Measurements from ENCODE around the gene DNAH3.
"Not testable (repeated sequence)": the region's sequence is repeated elsewhere in the genome, so short reads cannot be mapped to it uniquely, and the experiment has no call there.

The DNAH3 gene

GRCh38 chr16:21167929-21168602 lies 17.4 kb upstream of the DNAH3 start:
- DNase-seq: peak; percentile 8

GRCh38 chr16:21167360-21167759 lies 16.7 kb upstream of the DNAH3 start:
- DNase-seq: no peak

GRCh38 chr16:21166561-21166961 lies 15.9 kb upstream of the DNAH3 start:
- DNase-seq: no peak

GRCh38 chr16:21164521-21165168 lies 14.0 kb upstream of the DNAH3 start:
- no peak for DNase-seq

- no peak for DNase-seq
Measured at GRCh38 chr16:21163576-21163975, 12.9 kb upstream of the DNAH3 start.

- no peak for DNase-seq
Measured at GRCh38 chr16:21162661-21163151, 12.1 kb upstream of the DNAH3 start.

- DNase-seq: no peak
Measured at GRCh38 chr16:21161211-21161610, 10.6 kb upstream of the DNAH3 start.

GRCh38 chr16:21160276-21160675 lies 9.6 kb upstream of the DNAH3 start:
- no peak for DNase-seq

- DNase-seq: no peak
Measured at GRCh38 chr16:21159281-21159951, 8.8 kb upstream of the DNAH3 start.

GRCh38 chr16:21158208-21159110 lies 7.8 kb upstream of the DNAH3 start, which contains the start of gene LDAF1:
TSS of gene LDAF1 (plus strand) at chr16:21158674. CDS start at chr16:21161183, 2,509 bp downstream.
- DNase-seq: peak; percentile 72

- DNase-seq: no peak
Measured at GRCh38 chr16:21157632-21158031, 7.0 kb upstream of the DNAH3 start.

- DNase-seq: peak; percentile 66
Measured at GRCh38 chr16:21156767-21157467, 6.3 kb upstream of the DNAH3 start.

- DNase-seq: not testable (repeated sequence)
Measured at GRCh38 chr16:21156011-21156410, 5.4 kb upstream of the DNAH3 start.

- DNase-seq: not testable (repeated sequence)
Measured at GRCh38 chr16:21153124-21153729, 2.6 kb upstream of the DNAH3 start.

GRCh38 chr16:21152160-21153030 lies 1.7 kb upstream of the DNAH3 start:
- not testable (repeated sequence) for DNase-seq

- DNase-seq: no peak
Measured at GRCh38 chr16:21145738-21146137, 4.9 kb downstream of the DNAH3 start.

GRCh38 chr16:21134053-21134452 lies 16.6 kb downstream of the DNAH3 start:
- DNase-seq: no peak

GRCh38 chr16:21130811-21131210 lies 19.8 kb downstream of the DNAH3 start:
- no peak for DNase-seq

- no peak for DNase-seq
Measured at GRCh38 chr16:21128991-21129390, 21.7 kb downstream of the DNAH3 start.

- no peak for DNase-seq
Measured at GRCh38 chr16:21126518-21126917, 24.1 kb downstream of the DNAH3 start.

- no peak for DNase-seq
Measured at GRCh38 chr16:21125191-21125590, 25.5 kb downstream of the DNAH3 start.

Measured in NCI-H69 (cell line).